ENCODE data around the gene CYP4F12. TPM values are rescaled to one million over a fixed set of nuclear protein-coding genes. Genes with fewer than 3 reads are reported as not detected.
"Not testable (repeated sequence)": the region's sequence is repeated elsewhere in the genome, so short reads cannot be mapped to it uniquely, and the experiment has no call there.

Gene CYP4F12
- total RNA-seq, 2 donors from 2014 or later: 0.32 TPM; not detected in 1

- Mint-ChIP-seq H3K36me3 (no peaks in the 10 kb centered on the region), H3K9me3 (no peaks in the 10 kb centered on the region), H3K27ac (no peak overlapping the region)
- DNase-seq (ENCODE audit: low spot score in 2 of 2) (no peak), ATAC-seq (no peak)
Observed at GRCh38 chr19:15642807-15643206, 30.1 kb upstream of the CYP4F12 start.

GRCh38 chr19:15643387-15643786 lies 29.5 kb upstream of the CYP4F12 start:
- H3K36me3 Mint-ChIP-seq: no peaks in the 10 kb centered on the region
- H3K27ac Mint-ChIP-seq: no peak overlapping the region
- no peak for DNase-seq (ENCODE audit: low spot score in 2 of 2)
- no peaks in the 10 kb centered on the region for H3K9me3 Mint-ChIP-seq
- ATAC-seq: no peak

GRCh38 chr19:15644066-15644741 lies 28.7 kb upstream of the CYP4F12 start:
- no peak for DNase-seq (ENCODE audit: low spot score in 2 of 2)
- no peaks in the 10 kb centered on the region for H3K36me3 Mint-ChIP-seq
- ATAC-seq: no peak
- H3K9me3 Mint-ChIP-seq: no peaks in the 10 kb centered on the region
- no peak overlapping the region for H3K27ac Mint-ChIP-seq

- ATAC-seq: no peak
- no peaks in the 10 kb centered on the region for H3K9me3 Mint-ChIP-seq
- H3K36me3 Mint-ChIP-seq: no peaks in the 10 kb centered on the region
- DNase-seq (ENCODE audit: low spot score in 2 of 2): no peak
- no peak overlapping the region for H3K27ac Mint-ChIP-seq
Observed at GRCh38 chr19:15644816-15645215, 28.1 kb upstream of the CYP4F12 start.

- Mint-ChIP-seq H3K36me3 (no peaks in the 10 kb centered on the region), H3K27ac (no peak overlapping the region), H3K9me3 (peaks cover 0 to 3% of the 10 kb centered on the region in 2 donors)
- DNase-seq (ENCODE audit: low spot score in 2 of 2) (no peak), ATAC-seq (no peak)
Observed at GRCh38 chr19:15649526-15649925, 23.4 kb upstream of the CYP4F12 start.

- not testable (repeated sequence) for ATAC-seq; H3K9me3 Mint-ChIP-seq; H3K36me3 Mint-ChIP-seq; DNase-seq (ENCODE audit: low spot score in 2 of 2); H3K27ac Mint-ChIP-seq
Observed at GRCh38 chr19:15650123-15650522, 22.8 kb upstream of the CYP4F12 start.

GRCh38 chr19:15651791-15652190 lies 21.1 kb upstream of the CYP4F12 start:
- ATAC-seq: no peak
- Mint-ChIP-seq H3K27ac (no peak overlapping the region), H3K9me3 (peaks cover 0 to 3% of the 10 kb centered on the region in 2 donors), H3K36me3 (no peaks in the 10 kb centered on the region)
- no peak for DNase-seq (ENCODE audit: low spot score in 2 of 2)

- peaks cover 0 to 3% of the 10 kb centered on the region in 2 donors for H3K9me3 Mint-ChIP-seq
- DNase-seq (ENCODE audit: low spot score in 2 of 2): no peak
Observed at GRCh38 chr19:15652559-15653278, 20.2 kb upstream of the CYP4F12 start.

GRCh38 chr19:15656467-15656866 lies 16.4 kb upstream of the CYP4F12 start:
- DNase-seq (ENCODE audit: low spot score in 2 of 2) (no peak), ATAC-seq (no peak)
- Mint-ChIP-seq H3K36me3 (no peaks in the 10 kb centered on the region), H3K27ac (no peak overlapping the region), H3K9me3 (peaks cover 0 to 3% of the 10 kb centered on the region in 2 donors)

More at GRCh38 chr19:15652559-15653278, 20.2 kb upstream of the CYP4F12 start:
- no peak overlapping the region for H3K27ac Mint-ChIP-seq
- H3K36me3 Mint-ChIP-seq: no peaks in the 10 kb centered on the region
- no peak for ATAC-seq

GRCh38 chr19:15663247-15663646 lies 9.6 kb upstream of the CYP4F12 start:
- DNase-seq (ENCODE audit: low spot score in 2 of 2) (no peak), ATAC-seq (no peak)
- no peaks in the 10 kb centered on the region for H3K36me3 Mint-ChIP-seq

GRCh38 chr19:15666186-15666585 lies 6.7 kb upstream of the CYP4F12 start:
- Mint-ChIP-seq H3K27ac (no peak overlapping the region), H3K36me3 (no peaks in the 10 kb centered on the region), H3K9me3 (no peaks in the 10 kb centered on the region)
- DNase-seq (ENCODE audit: low spot score in 2 of 2) (no peak), ATAC-seq (no peak)

More at GRCh38 chr19:15663247-15663646, 9.6 kb upstream of the CYP4F12 start:
- Mint-ChIP-seq H3K9me3 (no peaks in the 10 kb centered on the region), H3K27ac (no peak overlapping the region)

- ATAC-seq (no peak), DNase-seq (ENCODE audit: low spot score in 2 of 2) (no peak)
- Mint-ChIP-seq H3K9me3 (no peaks in the 10 kb centered on the region), H3K27ac (no peak overlapping the region), H3K36me3 (no peaks in the 10 kb centered on the region)
Observed at GRCh38 chr19:15666883-15667282, 6.0 kb upstream of the CYP4F12 start.

GRCh38 chr19:15669440-15669839 lies 3.4 kb upstream of the CYP4F12 start:
- Mint-ChIP-seq H3K36me3 (no peaks in the 10 kb centered on the region), H3K27ac (no peak overlapping the region), H3K9me3 (peaks cover 3 to 7% of the 10 kb centered on the region in 2 donors)
- ATAC-seq (no peak), DNase-seq (ENCODE audit: low spot score in 2 of 2) (no peak)

- Mint-ChIP-seq H3K27ac (no peak overlapping the region), H3K36me3 (no peaks in the 10 kb centered on the region), H3K9me3 (peaks cover 7 to 10% of the 10 kb centered on the region in 2 donors)
- no peak for DNase-seq (ENCODE audit: low spot score in 2 of 2)
- no peak for ATAC-seq
Observed at GRCh38 chr19:15669891-15670290, 3.0 kb upstream of the CYP4F12 start.

GRCh38 chr19:15671237-15671821 lies 1.6 kb upstream of the CYP4F12 start:
- Mint-ChIP-seq H3K27ac (no peak overlapping the region), H3K9me3 (peaks cover 9 to 10% of the 10 kb centered on the region in 2 donors), H3K36me3 (no peaks in the 10 kb centered on the region)
- ATAC-seq (no peak), DNase-seq (ENCODE audit: low spot score in 2 of 2) (no peak)

GRCh38 chr19:15671891-15672579 lies 852 bp upstream of the CYP4F12 start:
- H3K36me3 Mint-ChIP-seq: no peaks in the 10 kb centered on the region
- ATAC-seq (no peak), DNase-seq (ENCODE audit: low spot score in 2 of 2) (no peak)
- H3K27ac Mint-ChIP-seq: peak overlapping the region in 1 of 2 donors; percentile 31
- H3K9me3 Mint-ChIP-seq: peaks cover 14% of the 10 kb centered on the region in 2 donors

- H3K27ac Mint-ChIP-seq: peak overlapping the region in 1 of 2 donors; percentile 31
Observed at GRCh38 chr19:15673176-15673654, 328 bp downstream of the CYP4F12 start.

More at GRCh38 chr19:15673176-15673654, 328 bp downstream of the CYP4F12 start:
- peak in 1 of 2 donors; percentile 44 for ATAC-seq
- DNase-seq (ENCODE audit: low spot score in 2 of 2): no peak
- Mint-ChIP-seq H3K9me3 (peaks cover 22 to 23% of the 10 kb centered on the region in 2 donors), H3K36me3 (peaks cover 0 to 9% of the 10 kb centered on the region in 2 donors)
